A549 (cell line): ENCODE results near the gene LRRC1.

ENCODE experiments used
- CEBPB ChIP-seq, 2 experiments: fragments of >200 bp in 1 of 2; sonication (Bioruptor Twin) in 1 of 2; formaldehyde crosslinking in 1 of 2; IDR thresholded peaks; 2 replicates each; pipeline ENCODE4 v1.6.1; 2012 to 2016
- CTCF ChIP-seq: fragments of >200 bp; sonication (Bioruptor Twin); formaldehyde crosslinking; IDR thresholded peaks from 3 replicates; pipeline ENCODE4 v1.5.1; 2016
- EP300 ChIP-seq, 2 experiments: fragments of >200 bp; sonication (Bioruptor Twin); formaldehyde crosslinking; IDR thresholded peaks; 2 replicates in 1 of 2; 3 replicates in 1 of 2; pipeline ENCODE4 v1.6.1; 2016 to 2017
- FOXS1 ChIP-seq: fragments of 250-450 bp; sonication (Bioruptor Pico); IDR thresholded peaks from 2 replicates; pipeline ENCODE4 v1.5.0; 2020; ENCODE audit warnings: mild to moderate bottlenecking, moderate library complexity
- HMGXB4 ChIP-seq: fragments of 250-450 bp; sonication (Bioruptor Pico); IDR thresholded peaks from 2 replicates; pipeline ENCODE4 v1.5.0; 2021; ENCODE audit warnings: mild to moderate bottlenecking, moderate library complexity, borderline replicate concordance
- MAZ ChIP-seq: fragments of 150-350 bp; IDR thresholded peaks from 2 replicates; pipeline ENCODE4 v1.6.1; 2014; ENCODE audit warnings: antibody characterized with exemption, low read depth, low read length, borderline replicate concordance
- MYC ChIP-seq: IDR thresholded peaks from 2 replicates; pipeline ENCODE4 v1.6.1; 2012; ENCODE audit warnings: mild to moderate bottlenecking, inconsistent platforms, low read length, improper control_type of control experiment, borderline replicate concordance
- PBX3 ChIP-seq: IDR thresholded peaks from 2 replicates; pipeline ENCODE4 v1.6.1; 2012
- POLR2A ChIP-seq: IDR thresholded peaks from 2 replicates; pipeline ENCODE4 v1.6.1; 2012; ENCODE audit warnings: mild to moderate bottlenecking, low read length
- RAD21 ChIP-seq, 2 experiments: fragments of >200 bp in 1 of 2; sonication (Bioruptor Twin) in 1 of 2; formaldehyde crosslinking in 1 of 2; IDR thresholded peaks in 1 of 2; conservative IDR thresholded peaks in 1 of 2; 2 replicates in 1 of 2; 3 replicates in 1 of 2; pipeline ENCODE4 v1.6.1; 2012 to 2018; ENCODE audit warnings: inconsistent platforms in 1 of 2
- RNF2 ChIP-seq: fragments of 200-600 bp; sonication (generic); IDR thresholded peaks from 2 replicates; pipeline ENCODE4 v1.6.1; 2016; ENCODE audit warnings: low read depth, mild to moderate bottlenecking, antibody characterized with exemption, moderate library complexity, borderline replicate concordance
- SMC3 ChIP-seq: fragments of >200 bp; sonication (Bioruptor Twin); formaldehyde crosslinking; IDR thresholded peaks from 3 replicates; pipeline ENCODE4 v1.6.1; 2018; ENCODE audit warnings: inconsistent platforms
- USF2 ChIP-seq: fragments of 450-650 bp; IDR thresholded peaks from 2 replicates; pipeline ENCODE4 v1.6.1; 2014; ENCODE audit warnings: antibody characterized with exemption

- no peak for TF ChIP-seq CTCF
- no peak for TF ChIP-seq EP300 (IDR thresholded peaks at IDR 0.05)
- no peak for TF ChIP-seq RNF2
- TF ChIP-seq MYC, result no peak
- no peak for TF ChIP-seq POLR2A
- no peak for TF ChIP-seq CEBPB (IDR thresholded peaks at IDR 0.05)
- TF ChIP-seq FOXS1, result no peak
- no peak for TF ChIP-seq MAZ
- no peak for TF ChIP-seq USF2
- TF ChIP-seq SMC3, result no peak
- no peak for TF ChIP-seq RAD21 (conservative IDR thresholded peaks at IDR 0.05 in 1 of 2, IDR thresholded peaks at IDR 0.05 in 1 of 2)
- no peak for TF ChIP-seq PBX3
- TF ChIP-seq HMGXB4 (CRISPR knock-in tag), result no peak
These were observed 73.8 kb downstream of the LRRC1 start for GRCh38 chr6:53868626-53869025.
